ELF-1 (cell line): ENCODE measurements around the gene DSC2.
A peak's percentile ranks its signal among the peaks of the same experiment; 100 is the strongest.

Experiments used
- DNase-seq: peaks from one replicate; pipeline ENCODE4 v3.0.0-alpha.2; 2016; ENCODE audit warnings: low read depth, low spot score

Gene DSC2

DNA sequence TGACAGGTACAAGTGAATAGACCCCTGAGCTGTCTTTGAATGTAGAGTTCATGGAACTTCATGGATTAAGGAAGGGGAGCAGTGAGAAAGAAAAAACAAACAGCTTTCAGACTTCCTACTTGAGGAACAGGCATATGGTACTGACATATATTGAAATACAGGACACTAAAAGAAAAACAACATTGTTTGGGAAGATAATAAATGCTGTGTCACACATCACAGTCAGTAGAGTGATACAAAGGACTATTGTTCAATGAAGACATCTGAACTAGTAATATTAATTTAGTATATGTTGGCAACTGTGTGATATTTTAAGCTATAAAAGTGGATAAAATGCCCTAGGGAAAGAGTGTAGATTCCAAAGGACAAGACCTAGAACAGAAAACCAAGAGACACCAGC is 3.3 kb downstream of the DSC2 start:
- no peak for DNase-seq

DNA sequence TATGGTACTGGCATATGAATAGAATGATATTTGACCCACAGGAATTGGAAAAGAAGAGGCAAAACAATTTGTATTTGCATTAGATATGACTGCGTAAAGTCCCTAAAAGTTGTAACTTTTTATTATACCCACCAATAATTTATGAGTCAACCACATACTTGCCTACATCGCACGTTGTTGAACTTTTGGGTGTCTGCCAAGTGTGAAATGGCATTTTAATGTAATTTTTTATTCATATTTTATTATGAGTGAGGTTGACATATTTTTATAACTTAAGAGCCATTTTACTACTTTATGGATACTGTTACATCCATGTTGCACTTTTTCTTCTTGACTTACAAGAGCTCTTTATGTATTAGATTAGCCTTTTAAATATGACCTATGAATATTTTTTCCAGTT is 4.6 kb downstream of the DSC2 start:
- DNase-seq: no peak

DNA sequence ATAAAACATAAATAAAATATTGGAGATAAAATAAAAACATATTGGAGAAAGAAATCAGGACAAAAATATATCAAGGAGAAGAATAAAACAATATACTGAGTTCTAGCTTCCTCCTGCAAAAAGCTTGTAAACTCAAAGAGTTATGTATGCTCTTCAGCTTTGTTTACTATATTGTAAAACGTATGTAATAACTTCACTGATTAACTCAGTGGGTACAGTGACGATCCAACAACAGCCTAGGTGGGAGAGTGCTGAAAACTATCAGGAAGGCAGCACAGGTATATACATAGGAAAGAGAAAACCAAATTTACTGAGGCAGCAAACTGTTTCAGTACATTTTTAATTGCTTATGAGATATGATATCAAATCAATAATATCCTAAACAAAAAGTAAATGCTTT is 8.3 kb downstream of the DSC2 start:
- no peak for DNase-seq

GRCh38 chr18:31093294-31093693 is 8.9 kb downstream of the DSC2 start:
- DNase-seq: no peak

GRCh38 chr18:31091350-31091749 is 10.9 kb downstream of the DSC2 start:
- DNase-seq: no peak

DNA sequence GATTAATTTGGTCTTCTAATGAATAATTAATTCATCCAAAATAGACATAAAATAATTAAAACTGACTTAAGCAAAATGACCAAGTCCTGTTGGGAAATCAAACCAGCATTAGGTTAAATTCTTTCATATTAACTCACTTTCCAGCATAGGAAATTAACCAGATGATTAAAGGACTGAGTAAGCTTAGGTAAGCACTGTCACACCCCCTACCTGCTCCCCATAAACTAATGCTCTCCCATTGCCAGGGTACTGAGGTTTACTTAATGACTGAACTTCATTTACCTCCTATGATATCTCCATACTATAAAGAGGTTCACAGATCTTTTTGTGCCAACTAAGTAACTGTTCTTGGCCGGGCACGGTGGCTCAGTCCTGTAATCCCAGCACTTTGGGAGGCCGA is 13.7 kb downstream of the DSC2 start:
- DNase-seq: no peak

- no peak for DNase-seq
These were observed 22.2 kb downstream of the DSC2 start for GRCh38 chr18:31079973-31080372.

DNA sequence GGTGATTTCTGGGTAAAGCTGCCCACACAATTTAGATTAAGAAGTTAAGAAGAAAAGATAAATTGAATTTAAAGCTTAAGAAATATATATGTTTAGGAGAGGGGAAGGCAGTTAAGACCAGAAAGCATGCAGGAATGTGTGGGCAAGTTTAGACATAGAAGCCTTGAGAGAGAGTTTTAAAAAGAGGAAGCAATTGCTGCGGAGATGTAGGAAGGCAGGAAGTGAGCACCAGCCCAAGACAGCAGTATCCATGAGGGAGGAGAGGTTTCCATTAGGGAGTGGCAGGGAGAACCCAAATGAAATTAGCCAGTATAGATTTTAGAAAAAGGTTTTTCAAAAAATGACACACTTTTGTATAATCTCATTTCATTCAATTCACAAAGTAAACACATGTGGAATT is 24.3 kb downstream of the DSC2 start:
- no peak for DNase-seq

GRCh38 chr18:31072175-31072574 is 30.0 kb downstream of the DSC2 start:
- no peak for DNase-seq

DNA sequence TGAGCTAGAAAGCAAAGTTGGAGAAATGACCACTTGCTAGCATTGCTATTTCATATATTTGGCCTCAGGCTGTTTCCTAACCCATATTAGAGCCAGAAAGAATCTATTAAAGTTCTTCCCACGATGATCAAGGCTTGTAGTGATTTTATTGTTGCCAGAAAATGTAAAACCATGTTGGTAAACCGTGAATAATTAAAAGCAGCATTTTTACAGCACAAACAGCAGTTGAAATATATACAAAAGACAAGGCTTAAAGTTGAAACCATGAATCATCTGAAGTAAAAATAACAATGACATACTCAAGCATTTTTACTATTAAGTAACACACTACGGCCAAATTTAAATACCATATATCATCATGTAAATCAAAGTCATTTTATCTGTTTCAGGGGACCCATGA is 32.0 kb downstream of the DSC2 start:
- DNase-seq: no peak

DNA sequence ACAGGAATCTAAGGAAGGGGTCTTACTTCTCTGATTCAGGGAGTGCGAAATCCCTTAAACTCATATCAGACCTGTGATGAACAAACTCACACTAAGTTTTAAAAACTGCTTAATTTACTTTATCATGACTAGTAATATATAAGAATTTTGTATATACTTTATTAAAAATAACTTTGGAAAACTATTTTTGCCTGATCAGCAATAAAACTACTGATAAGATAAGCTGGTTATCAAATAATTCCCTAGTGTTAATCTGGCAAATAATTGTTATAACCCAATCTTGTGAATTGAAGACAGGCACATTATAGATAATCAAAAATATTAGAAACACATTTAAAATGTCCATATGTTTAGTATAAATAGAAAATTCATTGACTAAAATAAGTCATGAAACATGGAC is 36.0 kb downstream of the DSC2 start:
- no peak for DNase-seq

DNA sequence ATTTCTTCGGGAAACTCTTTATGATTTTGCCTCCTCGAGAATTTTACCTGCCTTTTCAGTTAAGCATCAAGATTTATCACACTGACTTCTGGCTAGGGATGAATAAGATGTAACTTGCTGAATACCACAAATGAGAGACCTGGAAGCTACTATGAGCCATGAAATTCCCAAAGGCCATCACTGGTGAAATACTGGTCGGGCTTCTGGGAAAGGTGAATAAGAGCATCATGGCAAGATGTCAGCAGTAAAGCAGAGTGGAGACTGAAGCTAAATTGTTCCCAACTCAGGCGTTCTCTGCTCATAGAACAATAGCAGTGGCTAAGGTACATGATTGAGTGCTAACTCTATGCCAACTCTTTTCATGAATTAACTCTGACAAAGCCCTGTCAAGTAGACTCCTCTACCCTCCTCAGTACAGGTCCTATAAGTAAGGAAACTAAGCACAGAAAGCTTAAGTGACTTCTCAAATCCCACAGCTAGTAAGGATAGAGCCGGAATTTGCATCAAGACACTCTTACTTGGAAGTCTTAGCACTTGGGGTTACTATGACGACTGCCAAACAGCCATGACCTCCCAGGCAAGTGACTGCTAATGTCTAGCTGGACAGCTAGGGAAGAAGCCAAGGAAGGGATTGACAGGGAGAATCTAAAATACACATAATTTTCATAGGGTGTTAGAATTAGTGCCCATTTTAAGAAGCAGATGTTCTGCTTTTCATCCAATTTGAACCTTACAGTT is 37.0 kb downstream of the DSC2 start:
- DNase-seq: peak; percentile 48

DNA sequence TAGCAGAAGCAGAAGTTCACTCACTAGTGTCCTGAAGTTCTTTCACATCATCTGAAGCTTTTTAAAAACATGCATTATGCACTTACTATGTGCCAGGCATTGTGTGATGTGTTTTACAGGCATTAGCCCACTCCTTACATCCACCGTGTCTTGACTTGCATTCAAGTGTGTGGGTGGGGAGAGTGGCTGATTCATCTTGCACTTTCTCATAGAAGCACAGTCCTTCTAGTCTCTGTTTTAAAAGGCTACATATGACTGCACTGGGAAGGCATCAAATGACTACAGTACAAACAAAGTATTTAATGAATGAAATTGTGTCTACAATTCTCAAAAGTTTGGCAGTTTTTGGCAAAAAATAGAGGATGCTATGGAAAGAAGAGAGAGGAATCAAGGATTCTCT is 38.1 kb downstream of the DSC2 start:
- no peak for DNase-seq

- DNase-seq: no peak
These were observed 40.3 kb downstream of the DSC2 start for GRCh38 chr18:31061945-31062344.

DNA sequence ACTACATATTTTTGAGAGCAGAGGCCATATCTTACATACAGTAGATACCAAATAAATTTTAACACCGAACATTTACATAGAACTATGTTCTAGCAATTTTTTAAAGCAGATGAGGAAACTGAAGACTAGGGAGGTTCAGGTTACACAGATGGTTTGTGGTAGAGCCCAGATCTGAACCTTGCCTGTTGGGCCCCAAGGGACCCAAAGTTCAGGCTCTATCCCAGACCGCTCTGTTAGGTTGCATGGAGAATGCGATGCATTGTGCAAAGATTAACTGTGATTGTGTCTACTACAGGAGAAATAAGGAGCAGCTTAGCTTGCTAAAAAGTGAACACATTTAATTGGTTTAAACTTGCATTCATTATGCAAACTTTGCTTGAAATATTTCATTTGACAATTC is 43.3 kb downstream of the DSC2 start:
- DNase-seq: no peak

GRCh38 chr18:31057917-31058316 is 44.3 kb downstream of the DSC2 start:
- DNase-seq: no peak

DNA sequence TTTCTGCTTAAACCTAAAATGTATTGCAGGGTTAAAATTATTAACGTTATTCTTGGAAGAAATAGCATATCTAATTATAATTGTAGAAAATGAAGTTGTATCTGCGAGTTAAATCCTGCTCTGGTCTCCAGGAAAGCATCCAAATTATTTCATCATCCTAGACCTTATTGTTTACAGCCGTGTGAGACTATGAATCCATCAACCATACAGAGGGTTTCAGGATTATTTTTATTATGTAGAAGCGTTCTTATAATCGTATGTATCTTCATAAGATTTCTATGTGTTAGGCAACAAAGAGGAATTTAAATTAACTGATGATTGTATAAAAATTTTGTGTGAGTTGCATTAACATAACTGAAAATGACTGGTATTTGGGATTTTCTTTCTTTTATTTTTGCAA is 45.2 kb downstream of the DSC2 start:
- no peak for DNase-seq

DNA sequence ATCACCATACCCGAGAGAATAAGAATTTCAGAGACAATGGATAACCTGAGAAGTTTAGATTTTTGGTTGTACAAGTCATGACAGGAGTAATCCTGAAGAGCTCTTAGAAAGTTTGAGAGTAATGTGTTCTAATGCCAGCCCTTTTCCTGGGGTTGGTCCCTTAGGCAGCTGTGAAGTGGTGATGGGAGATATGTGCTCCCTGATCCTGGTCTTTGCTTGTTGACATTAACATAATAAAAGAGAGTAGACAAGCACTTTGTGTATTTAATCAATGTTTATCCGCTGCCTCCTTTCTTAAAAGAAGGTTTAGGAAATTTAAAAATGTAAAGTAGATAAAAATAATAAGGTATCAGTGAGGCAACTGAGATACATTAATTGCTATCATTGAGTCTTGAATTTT is 45.9 kb downstream of the DSC2 start:
- no peak for DNase-seq

DNA sequence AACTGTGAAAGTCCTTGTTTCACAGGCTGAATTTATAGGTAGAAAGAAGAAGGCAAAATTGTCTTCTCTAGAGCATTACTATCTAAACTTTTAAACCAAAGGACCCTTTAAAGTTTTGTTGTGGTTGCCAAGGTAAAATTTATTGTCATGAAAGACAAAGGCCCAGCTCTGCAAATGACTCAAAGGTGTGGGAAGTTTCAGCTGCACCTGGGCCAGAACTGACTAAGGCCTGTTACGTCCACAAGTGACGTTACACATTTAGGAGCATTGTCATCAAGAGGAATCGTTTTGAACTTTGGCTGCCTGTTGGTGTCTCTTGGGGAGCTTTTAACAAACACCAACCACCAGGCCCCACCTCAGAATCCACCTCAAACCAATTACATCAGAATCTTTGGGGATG is 51.6 kb downstream of the DSC2 start:
- DNase-seq: no peak

GRCh38 chr18:31049189-31049588 is 53.0 kb downstream of the DSC2 start:
- peak; percentile 33 for DNase-seq

GRCh38 chr18:31048216-31048615 is 54.0 kb downstream of the DSC2 start:
- no peak for DNase-seq

DNA sequence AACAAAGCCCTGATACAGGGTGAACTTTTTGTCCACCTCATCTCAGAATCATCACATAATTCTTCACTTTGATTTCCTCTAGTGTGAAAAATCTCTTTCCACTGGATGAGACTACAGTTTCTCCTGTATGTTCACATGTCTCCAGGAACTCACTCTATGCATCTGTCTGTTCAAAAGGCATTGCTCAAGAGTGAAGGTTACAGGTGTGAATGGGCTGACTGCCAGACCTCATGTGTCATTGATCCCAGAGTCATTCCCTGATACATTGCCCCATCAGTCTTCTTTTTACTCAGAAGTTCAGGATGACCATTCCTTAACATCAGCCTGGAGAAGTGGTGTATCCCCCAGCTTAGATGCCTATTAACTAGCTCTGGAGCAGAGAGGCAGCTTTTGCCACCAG is 55.3 kb downstream of the DSC2 start:
- DNase-seq: no peak

GRCh38 chr18:31045599-31045998 is 56.6 kb downstream of the DSC2 start:
- no peak for DNase-seq

DNA sequence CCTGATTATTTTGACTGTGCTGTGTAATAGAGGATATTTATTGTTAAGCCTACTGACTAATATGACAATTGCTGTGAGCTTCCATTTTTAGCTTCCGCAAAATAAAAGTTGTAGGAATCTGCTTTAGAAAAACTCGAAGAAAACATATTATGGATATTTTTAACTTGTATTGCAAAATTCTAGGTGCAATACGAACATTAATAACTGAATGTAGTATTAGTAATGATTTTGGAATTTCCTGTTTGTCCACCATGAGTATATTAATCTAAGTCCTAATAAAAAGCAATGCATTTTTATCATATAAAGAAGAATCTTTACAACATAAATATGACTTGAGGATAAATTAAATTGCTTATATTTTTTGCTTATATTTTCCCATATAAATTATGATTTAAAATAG is 57.3 kb downstream of the DSC2 start:
- DNase-seq: no peak
